Transverse colon (tissue), 4 donors: ENCODE results near the gene WFDC13. TPM values are rescaled to one million over a fixed set of nuclear protein-coding genes. Genes with fewer than 3 reads are reported as not detected.

Source experiments
- DNase-seq: peaks from one replicate; pipeline ENCODE4 v3.0.0-alpha.2; 2019
- H3K27ac ChIP-seq, 4 donors: fragments of 200-600 bp; sonication (generic); 2 replicates each; pipeline ENCODE4 v1.5.1; 2016 to 2018; ENCODE audit warnings: inconsistent platforms in 4 of 4
- H3K27me3 ChIP-seq: fragments of 200-600 bp; sonication (generic); 2 replicates; pipeline ENCODE4 v1.5.1; 2017; ENCODE audit warnings: inconsistent platforms
- H3K36me3 ChIP-seq, 4 donors: fragments of 200-600 bp; sonication (generic); 2 replicates each; pipeline ENCODE4 v1.5.1; 2017 to 2019; ENCODE audit warnings: inconsistent platforms in 4 of 4
- H3K4me1 ChIP-seq, 4 donors: fragments of 200-600 bp; sonication (generic); 2 replicates each; pipeline ENCODE4 v1.5.1; 2017 to 2020; ENCODE audit warnings: inconsistent platforms in 4 of 4
- H3K4me3 ChIP-seq, 4 donors: fragments of 200-600 bp; sonication (generic); 1 replicate in 1 of 4; 2 replicates in 3 of 4; pipeline versions ENCODE4 v1.5.1 to v1.6.1; 2017 to 2019; ENCODE audit warnings: inconsistent platforms in 4 of 4
- H3K9me3 ChIP-seq, 2 donors: fragments of 200-600 bp; sonication (generic); 2 replicates each; pipeline ENCODE4 v1.5.1; 2017 to 2019; ENCODE audit warnings: inconsistent platforms in 2 of 2
- EP300 ChIP-seq: sonication (generic); formaldehyde crosslinking; IDR thresholded peaks from one replicate; pipeline ENCODE4 v1.6.1; 2017; ENCODE audit warnings: antibody characterized with exemption, low read depth
- POLR2A ChIP-seq: fragments of 450-650 bp; IDR thresholded peaks from one replicate; pipeline ENCODE4 v1.6.1; 2016; ENCODE audit warnings: antibody characterized with exemption, mild to moderate bottlenecking, moderate library complexity
- POLR2AphosphoS5 ChIP-seq, 3 donors: sonication (generic); formaldehyde crosslinking; IDR thresholded peaks; one replicate each; pipeline ENCODE4 v1.6.1; 2016; ENCODE audit warnings: antibody characterized with exemption in 3 of 3
- WGBS, 2 donors: methylation state at CpG; one replicate each; pipeline ENCODE4 v1.1.5; 2018; ENCODE audit warnings: low coverage in 1 of 2; 5-methylcytosine and 5-hydroxymethylcytosine counted together
- in situ Hi-C, 4 donors: fragments of 200-750 bp; cut with MboI; loops; one replicate each; pipeline versions ENCODE4 v1.15.0 to v1.15.1; 2017; ENCODE audit warnings: low sequenced_read_pairs in 3 of 4, low pct_ligation_motif_present in 1 of 4, low pct_unique_long_range_greater_than_20kb in 1 of 4
- intact Hi-C: fragments of 100-400 bp; cut with DNase I; formaldehyde crosslinking; loops from one replicate; pipeline ENCODE4 v1.15.1; 2023; ENCODE audit warnings: low total_unique reads
- total RNA-seq, 4 donors: library from RNA; depleted of rRNA; stranded (reverse); fragments of >200 nt; gene quantifications; one replicate each; pipeline ENCODE4 v1.1.0, GENCODE V29; 2016
- TF ChIP-seq, protein P1 (sequence below), 5 experiments: fragments of 200-600 bp in 3 of 5; fragments of 450-650 bp in 2 of 5; sonication (generic) in 3 of 5; IDR thresholded peaks; 1 replicate in 2 of 5; 2 replicates in 3 of 5; pipeline ENCODE4 v1.5.1; 2016 to 2017; ENCODE audit warnings: antibody characterized with exemption in 5 of 5, inconsistent platforms in 3 of 5, mild to moderate bottlenecking in 2 of 5, moderate library complexity in 1 of 5

Gene WFDC13
- total RNA-seq, 4 donors from 2014 or later: not detected

DNA sequence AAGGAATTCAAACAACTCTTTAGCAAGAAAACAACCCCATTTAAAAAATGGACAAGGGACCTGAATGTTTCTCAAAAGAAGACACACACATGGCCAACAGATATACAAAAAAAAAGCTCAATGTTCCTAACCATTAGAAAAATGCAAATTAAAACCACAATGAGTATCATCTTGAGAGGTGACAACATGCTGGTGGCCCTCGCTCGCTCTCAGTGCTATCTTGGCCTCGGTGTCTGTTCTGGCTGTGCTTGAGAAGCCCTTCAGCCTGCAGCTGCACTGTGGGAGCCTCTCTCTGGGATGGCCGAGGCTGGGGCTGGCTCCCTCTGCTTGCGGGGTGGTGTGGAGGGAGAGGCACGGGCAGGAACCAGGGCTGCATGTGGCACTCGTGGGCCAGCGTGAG, 33.7 kb downstream of the WFDC13 start:
- TF ChIP-seq, protein P1, sequence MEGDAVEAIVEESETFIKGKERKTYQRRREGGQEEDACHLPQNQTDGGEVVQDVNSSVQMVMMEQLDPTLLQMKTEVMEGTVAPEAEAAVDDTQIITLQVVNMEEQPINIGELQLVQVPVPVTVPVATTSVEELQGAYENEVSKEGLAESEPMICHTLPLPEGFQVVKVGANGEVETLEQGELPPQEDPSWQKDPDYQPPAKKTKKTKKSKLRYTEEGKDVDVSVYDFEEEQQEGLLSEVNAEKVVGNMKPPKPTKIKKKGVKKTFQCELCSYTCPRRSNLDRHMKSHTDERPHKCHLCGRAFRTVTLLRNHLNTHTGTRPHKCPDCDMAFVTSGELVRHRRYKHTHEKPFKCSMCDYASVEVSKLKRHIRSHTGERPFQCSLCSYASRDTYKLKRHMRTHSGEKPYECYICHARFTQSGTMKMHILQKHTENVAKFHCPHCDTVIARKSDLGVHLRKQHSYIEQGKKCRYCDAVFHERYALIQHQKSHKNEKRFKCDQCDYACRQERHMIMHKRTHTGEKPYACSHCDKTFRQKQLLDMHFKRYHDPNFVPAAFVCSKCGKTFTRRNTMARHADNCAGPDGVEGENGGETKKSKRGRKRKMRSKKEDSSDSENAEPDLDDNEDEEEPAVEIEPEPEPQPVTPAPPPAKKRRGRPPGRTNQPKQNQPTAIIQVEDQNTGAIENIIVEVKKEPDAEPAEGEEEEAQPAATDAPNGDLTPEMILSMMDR (IDR thresholded peaks at IDR 0.05): no peak
- TF ChIP-seq POLR2A (no peak), POLR2AphosphoS5 (IDR thresholded peaks at IDR 0.05) (no peak)
- Histone ChIP-seq H3K4me3 (no peak overlapping the region), H3K36me3 (no peaks in the 10 kb centered on the region), H3K4me1 (no peaks in the 10 kb centered on the region), H3K27me3 (no peaks in the 10 kb centered on the region), H3K27ac (no peak overlapping the region), H3K9me3 (no peaks in the 10 kb centered on the region)
- WGBS, 2 donors: 75% methylated on average over 8 of the region's 8 CpGs; no CpG with 5 or more reads in 1 of the 2 donors
- in situ Hi-C loops (no loop called here), intact Hi-C loops (no loop called here)
- DNase-seq: peak; percentile 16

GRCh38 chr20:45735988-45736387, 34.1 kb downstream of the WFDC13 start:
- Histone ChIP-seq H3K4me1 (no peaks in the 10 kb centered on the region), H3K4me3 (no peak overlapping the region), H3K27me3 (no peaks in the 10 kb centered on the region), H3K9me3 (no peaks in the 10 kb centered on the region), H3K36me3 (no peaks in the 10 kb centered on the region), H3K27ac (no peak overlapping the region)
- 88% methylated on average over 19 of the region's 23 CpGs; no CpG with 5 or more reads in 1 of the 2 donors for WGBS, 2 donors
- in situ Hi-C loops: no loop called here
- intact Hi-C loops: no loop called here
- TF ChIP-seq, protein P1 (IDR thresholded peaks at IDR 0.05): no peak
- TF ChIP-seq EP300 (no peak), POLR2AphosphoS5 (IDR thresholded peaks at IDR 0.05) (no peak), POLR2A (no peak)
- DNase-seq: no peak

- TF ChIP-seq POLR2AphosphoS5 (IDR thresholded peaks at IDR 0.05): no peak
- no peak for TF ChIP-seq POLR2A
- TF ChIP-seq, protein P1 (IDR thresholded peaks at IDR 0.05): no peak
- no peak for TF ChIP-seq EP300
- H3K4me1 ChIP-seq: no peaks in the 10 kb centered on the region
- DNase-seq: no peak
Measured at GRCh38 chr20:45742596-45742995, 40.8 kb downstream of the WFDC13 start.

DNA sequence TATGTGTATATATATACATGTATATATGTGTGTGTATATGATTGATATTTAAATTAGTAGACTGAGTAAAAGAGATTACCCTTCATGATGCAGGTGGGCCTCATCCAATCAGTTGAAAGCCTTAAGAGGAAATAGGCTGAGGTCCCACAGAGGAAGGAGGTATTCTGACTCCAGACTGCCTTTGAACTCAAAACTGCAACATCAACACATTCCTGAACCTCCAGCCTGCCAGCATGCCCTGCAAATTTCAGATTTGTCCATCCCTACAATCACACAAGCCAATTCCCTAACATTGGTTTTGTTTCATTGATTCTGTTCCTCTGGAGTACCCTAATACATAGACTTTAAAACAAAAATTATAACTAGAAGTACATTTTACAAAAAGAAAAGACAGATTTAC, 43.2 kb downstream of the WFDC13 start:
- no peaks in the 10 kb centered on the region for H3K9me3 ChIP-seq
- in situ Hi-C loops: no loop called here
- H3K27ac ChIP-seq: no peak overlapping the region
- DNase-seq: no peak
- H3K36me3 ChIP-seq: no peaks in the 10 kb centered on the region
- no peak overlapping the region for H3K4me3 ChIP-seq
- H3K4me1 ChIP-seq: no peaks in the 10 kb centered on the region
- TF ChIP-seq POLR2AphosphoS5 (IDR thresholded peaks at IDR 0.05) (no peak), POLR2A (no peak), EP300 (no peak)
- TF ChIP-seq, protein P1 (IDR thresholded peaks at IDR 0.05): no peak
- intact Hi-C loops: no loop called here
- peaks cover 5% of the 10 kb centered on the region for H3K27me3 ChIP-seq

More at GRCh38 chr20:45742596-45742995, 40.8 kb downstream of the WFDC13 start:
- H3K36me3 ChIP-seq: no peaks in the 10 kb centered on the region
- in situ Hi-C loops (no loop called here), intact Hi-C loops (no loop called here)
- no peaks in the 10 kb centered on the region for H3K9me3 ChIP-seq
- H3K27me3 ChIP-seq: peaks cover 2% of the 10 kb centered on the region
- H3K4me3 ChIP-seq: no peak overlapping the region
- H3K27ac ChIP-seq: no peak overlapping the region
- WGBS, 2 donors: 78 to 86% methylated on average over 4 of the region's 4 CpGs
